GM10266 (cell line): Measurements from ENCODE around the gene TP53I3.

Experiments used
- DNase-seq: peaks from one replicate; pipeline ENCODE4 v3.0.0; 2012; ENCODE audit errors: extremely low spot score
- CTCF ChIP-seq: IDR thresholded peaks from 2 replicates; pipeline ENCODE4 v1.5.1; 2012; ENCODE audit warnings: mild to moderate bottlenecking, low read depth; ENCODE audit not compliant: control insufficient read depth, insufficient read depth; ENCODE audit errors: missing control alignments

The TP53I3 gene

GRCh38 chr2:24065341-24065740 is 19.3 kb downstream of the TP53I3 start:
- no peak for TF ChIP-seq CTCF
- no peak for DNase-seq

- DNase-seq: no peak
These were observed 25.9 kb downstream of the TP53I3 start for GRCh38 chr2:24058564-24059271.

GRCh38 chr2:24055750-24056149 is 28.9 kb downstream of the TP53I3 start:
- TF ChIP-seq CTCF: no peak

More at GRCh38 chr2:24058564-24059271, 25.9 kb downstream of the TP53I3 start:
- no peak for TF ChIP-seq CTCF

GRCh38 chr2:24054366-24055010 is 30.1 kb downstream of the TP53I3 start:
- no peak for DNase-seq
- TF ChIP-seq CTCF: no peak

More at GRCh38 chr2:24055750-24056149, 28.9 kb downstream of the TP53I3 start:
- DNase-seq: no peak

- no peak for TF ChIP-seq CTCF
These were observed 31.7 kb downstream of the TP53I3 start for GRCh38 chr2:24052951-24053350.

GRCh38 chr2:24051833-24052232 is 32.8 kb downstream of the TP53I3 start:
- DNase-seq: no peak
- no peak for TF ChIP-seq CTCF

More at GRCh38 chr2:24052951-24053350, 31.7 kb downstream of the TP53I3 start:
- no peak for DNase-seq
